Measurements from ENCODE around the gene CDC42BPA. TPM values are rescaled to one million over a fixed set of nuclear protein-coding genes. Genes with fewer than 3 reads are reported as not detected.
"Not testable (repeated sequence)": the region's sequence is repeated elsewhere in the genome, so short reads cannot be mapped to it uniquely, and the experiment has no call there.

The CDC42BPA gene
- polyA plus RNA-seq, 3 donors, result 36.9 to 40.2 (median 40.0) TPM

DNA sequence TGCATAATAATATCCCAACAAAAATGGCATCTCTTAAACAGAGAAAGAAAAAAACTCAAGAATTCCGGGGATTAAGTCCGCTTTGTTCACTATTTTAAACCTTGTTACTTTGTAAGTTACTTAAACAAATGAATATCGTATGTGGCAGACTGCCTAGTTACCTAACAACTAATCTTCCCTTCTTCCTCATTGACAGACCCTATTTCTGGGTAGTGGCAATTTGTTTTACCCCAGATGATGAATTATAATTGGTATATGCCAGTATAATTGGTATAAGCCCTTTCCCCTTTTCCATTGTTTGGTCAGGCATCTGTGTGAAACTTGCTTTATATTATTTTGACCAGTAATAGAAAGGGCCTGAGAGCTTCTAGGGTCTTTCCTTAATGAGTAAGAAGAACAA is 52.4 kb downstream of the CDC42BPA start:
- DNase-seq, result no peak

DNA sequence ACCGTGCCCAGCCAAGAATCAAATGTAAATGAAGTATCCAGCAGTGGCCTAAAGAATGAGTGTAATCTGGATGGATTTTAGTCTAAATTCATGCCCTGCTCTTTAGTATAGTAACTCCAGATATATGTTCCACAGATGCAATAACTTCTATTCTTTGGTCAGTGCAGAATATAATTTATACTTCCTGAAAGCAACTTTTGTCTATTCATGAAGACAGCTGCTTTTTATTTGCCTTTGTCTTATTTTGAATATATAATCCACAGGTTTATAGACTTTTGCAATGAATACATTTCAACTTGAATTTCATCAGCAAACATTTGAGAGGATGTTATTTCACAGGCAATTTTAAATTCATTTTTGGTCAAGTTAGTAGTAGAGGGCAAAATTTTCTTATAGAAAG is 54.4 kb downstream of the CDC42BPA start:
- no peak for DNase-seq

DNA sequence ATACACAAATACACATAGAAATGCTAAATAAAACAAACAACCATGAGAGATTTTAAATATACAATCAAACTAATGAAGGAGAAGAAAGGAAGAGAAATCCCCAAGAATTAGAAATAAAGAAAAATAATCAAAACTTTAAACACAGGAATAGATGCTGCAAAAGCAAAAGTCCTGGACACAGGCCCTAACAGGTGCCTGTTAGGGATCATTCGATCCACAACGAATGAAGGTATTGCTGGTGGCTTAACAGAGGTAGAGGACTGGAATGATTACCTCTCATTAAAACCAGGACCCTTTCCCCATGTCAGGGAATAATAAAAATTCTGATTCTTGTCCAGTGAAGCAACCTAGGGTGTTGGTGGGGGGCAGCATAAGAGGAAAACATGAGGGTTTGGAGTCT is 56.8 kb downstream of the CDC42BPA start:
- no peak for DNase-seq

DNA sequence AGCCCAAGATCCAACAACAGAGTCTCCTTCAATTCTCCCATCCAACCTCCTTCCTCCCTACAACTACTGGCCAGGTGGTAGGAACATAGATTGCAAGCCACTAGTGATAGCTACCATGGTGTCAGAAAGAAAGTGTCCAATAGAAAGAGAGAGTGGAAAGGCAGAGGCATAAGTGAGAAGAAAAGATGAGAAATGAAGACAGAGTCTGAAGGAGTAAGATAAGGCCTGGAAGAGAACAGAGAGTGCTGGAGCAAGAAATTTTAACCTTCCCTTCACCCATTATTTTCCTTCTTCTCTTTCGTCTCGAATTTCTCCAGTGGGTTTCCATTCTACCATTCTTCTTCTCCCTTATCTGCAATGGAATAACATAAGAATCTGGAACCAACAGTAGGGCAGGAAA is 57.9 kb downstream of the CDC42BPA start:
- no peak for DNase-seq

DNA sequence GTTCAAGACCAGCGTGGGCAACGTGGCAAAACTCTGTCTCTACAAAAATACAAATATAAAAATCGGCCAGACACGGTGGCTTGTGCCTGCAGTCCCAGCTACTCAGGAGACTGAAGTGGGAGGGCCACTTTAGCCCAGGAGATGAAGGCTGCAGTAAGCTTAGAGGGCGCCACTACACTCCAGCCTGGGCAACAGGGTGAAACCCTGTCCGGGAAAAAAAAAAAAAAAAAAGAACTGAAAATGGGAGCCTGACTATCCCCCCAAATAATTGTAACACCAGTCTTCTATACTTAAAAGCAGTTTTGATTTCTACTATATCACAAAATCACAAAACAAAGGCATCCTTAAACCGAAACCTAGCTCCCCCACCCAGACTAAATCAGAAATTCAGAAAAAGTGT is 60.3 kb downstream of the CDC42BPA start:
- DNase-seq, result no peak

DNA sequence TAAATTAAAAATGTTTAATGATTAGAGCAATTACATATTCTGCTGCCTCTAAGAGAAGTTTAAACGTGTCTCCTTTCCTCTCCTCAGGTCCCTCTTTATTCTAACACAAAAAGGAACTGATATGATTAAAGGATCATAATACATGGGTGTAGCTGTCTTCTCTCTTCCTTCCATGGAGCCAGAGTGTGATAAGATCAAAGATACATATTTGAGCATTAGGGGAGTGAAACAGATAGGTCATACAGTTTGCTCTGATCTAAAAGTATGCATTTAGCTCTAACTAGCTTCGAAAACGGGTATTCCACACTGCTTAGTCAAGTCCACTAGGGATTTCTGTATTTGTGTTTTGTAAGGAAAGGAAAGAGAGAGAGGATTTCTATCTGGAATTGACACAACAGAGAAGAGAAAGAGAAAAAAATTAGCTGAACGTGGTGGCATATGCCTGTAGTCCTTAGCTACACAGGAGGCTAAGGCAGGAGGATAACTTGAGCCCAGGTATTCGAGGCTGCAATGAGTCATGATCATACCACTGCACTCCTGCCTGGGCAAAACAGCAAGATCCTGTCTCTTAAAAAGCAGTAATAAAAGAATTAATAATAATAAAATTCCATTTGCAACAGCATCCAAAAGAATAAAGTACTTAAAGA is 63.1 kb downstream of the CDC42BPA start:
- DNase-seq, result no peak

DNA sequence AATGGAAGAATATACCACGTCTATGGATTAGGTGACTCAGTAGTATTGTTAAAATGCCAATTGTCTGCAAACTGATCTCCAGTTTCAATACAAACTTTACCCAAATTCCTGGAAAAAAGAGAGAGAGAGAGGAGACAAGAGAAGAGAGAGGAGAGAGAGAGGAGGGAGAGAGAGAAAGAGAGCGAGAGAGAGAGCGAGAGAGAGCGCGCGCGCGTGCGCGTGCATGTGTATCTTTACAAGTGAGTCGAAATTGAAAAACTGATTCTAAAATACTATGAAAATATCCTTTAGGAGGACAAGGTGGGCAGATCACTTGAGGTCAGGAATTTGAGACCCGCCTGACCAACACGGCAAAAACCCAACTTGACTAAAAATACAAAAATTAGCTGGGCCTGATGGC is 65.2 kb downstream of the CDC42BPA start:
- DNase-seq, result no peak

DNA sequence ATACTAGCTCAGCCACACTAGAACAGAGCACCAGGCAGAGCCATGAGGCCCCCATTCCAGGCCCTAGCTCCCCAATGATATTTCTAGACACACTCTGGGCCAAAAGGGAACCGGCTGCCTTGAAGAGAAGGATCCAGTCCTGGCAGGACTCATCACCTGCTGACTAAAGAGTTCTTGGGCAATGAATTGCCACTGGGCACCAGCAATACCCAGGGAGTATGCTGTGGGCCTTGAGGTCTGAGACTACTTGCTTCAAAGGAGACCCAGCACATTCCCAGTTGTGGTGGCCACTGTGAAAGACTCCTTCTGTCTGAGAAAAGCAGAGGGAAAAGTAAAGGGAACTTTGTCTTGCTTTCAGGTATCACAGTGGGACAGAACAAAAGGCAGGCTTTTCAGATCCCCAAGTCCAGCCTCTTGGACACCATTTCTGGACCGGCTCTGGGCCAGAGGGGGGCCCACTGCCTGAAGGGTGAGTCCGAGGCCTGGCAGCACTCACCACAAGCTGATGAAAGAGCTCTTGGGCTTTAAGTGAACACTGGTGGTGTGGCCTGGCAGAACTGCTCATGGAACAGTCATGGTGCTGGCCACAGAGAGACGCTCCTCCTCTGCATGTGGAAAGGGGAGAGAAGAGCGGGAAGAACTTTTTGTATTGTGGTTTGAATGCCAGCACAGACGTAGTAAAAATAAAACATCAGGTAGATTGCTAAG is 72.5 kb downstream of the CDC42BPA start:
- no peak for DNase-seq

DNA sequence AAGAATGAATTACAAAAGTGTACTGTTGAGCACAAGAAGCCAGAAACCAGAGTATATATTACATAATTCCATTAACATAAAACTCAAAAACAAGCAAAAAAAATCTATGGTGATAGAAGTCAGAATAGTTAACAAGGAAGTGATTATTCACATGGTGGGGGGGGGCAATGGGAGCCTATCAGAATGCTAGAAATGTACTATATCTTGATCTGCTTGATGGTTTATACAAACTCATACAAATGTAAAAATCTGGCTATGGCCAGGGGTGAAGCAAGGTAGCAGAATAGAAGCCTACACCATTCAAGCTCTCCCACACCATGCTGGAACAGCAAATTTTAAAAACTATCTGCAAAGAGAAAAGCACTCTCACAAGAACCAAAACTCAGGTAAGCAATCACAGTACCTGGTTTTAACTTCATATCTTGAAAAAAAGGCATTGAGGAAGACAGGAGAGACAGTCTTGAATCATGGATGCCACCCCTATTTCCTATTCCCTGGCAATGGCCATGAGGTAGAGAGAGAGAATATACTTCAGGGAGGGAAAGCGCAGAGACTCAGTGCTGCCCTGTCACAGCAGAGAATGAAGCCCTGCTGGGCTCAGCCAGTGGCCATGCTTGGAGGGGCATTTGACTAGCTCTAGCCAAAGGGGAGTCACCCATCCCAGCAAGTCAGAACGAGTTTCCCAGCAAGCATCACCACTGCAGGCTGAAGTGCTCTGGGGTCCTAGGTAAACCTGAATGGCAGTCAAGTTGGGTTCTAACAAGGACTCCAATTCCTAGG is 73.8 kb downstream of the CDC42BPA start:
- DNase-seq, result peak; percentile 11

DNA sequence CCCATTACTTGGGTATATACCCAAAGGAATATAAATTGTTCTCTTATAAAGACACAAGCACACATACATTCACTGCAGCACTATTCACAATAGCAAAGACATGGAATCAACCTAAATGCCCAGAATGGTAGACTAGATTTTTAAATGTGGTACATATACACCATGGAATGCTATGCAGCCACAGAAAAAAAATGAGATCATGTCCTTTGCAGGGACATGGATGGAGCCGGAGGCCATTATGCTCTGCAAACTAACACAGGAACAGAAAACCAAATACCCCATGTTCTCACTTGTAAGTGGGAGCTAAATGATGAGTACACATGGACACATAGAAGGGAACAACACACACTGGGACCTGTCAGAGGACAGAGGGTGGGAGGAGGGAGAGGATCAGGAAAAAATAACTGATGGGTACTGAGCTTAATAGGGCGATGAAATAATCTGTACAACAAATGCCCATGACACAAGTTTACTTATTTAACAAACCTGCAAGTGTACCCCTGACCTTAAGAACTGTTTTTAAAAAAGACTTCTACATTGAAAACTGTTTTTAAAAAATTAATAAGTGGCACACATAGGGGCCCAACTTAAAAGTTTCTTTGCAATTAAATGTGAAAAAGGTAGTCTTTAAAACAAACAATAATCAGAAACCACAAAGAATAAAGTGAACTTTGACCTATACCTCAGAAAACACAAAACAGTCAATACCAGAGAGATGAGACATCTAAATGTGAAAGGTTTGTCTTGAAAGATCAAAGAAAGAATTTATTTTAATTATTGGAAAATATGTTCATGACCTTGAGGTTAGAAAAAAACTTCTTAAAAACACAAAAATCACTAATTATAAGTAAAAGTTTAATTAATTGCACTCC is 75.2 kb downstream of the CDC42BPA start:
- no peak for DNase-seq

DNA sequence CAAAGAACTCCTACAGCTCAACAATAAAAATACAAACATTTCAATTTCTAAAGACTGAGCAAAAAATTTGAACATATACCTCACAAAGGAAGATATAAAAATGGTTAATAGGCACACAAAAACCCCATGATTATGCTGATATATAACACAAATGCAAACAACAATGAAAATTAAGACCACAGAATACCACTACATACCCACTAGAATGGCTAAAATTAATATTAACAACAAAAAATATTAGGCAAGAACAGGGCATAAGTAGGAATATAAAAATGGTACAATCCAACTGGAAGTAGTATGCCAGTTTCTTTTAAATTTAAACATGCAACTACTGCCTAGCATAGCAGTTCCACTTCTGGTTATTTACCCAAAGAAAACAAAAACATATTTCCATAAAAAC is 77.3 kb downstream of the CDC42BPA start:
- no peak for DNase-seq

DNA sequence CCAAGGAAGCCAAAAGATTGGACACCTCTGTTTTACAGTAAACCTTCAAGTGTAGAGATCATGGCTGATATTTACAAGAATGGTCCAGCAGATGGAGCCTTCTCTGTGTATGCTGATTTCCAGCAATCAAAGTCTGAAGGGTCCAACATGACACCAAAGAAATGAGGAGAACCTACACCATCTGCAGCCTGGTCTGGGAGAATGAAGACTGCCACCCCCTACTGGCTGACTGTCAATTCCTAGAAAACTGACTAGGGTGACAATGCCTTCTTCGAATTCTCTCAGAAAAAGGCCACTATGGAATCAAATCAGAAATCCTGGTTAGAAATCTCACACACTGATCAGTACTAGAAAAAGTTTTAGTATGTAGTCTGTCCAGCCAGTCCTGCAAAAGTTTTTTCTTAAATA is 83.3 kb downstream of the CDC42BPA start:
- DNase-seq, result peak; percentile 48

DNA sequence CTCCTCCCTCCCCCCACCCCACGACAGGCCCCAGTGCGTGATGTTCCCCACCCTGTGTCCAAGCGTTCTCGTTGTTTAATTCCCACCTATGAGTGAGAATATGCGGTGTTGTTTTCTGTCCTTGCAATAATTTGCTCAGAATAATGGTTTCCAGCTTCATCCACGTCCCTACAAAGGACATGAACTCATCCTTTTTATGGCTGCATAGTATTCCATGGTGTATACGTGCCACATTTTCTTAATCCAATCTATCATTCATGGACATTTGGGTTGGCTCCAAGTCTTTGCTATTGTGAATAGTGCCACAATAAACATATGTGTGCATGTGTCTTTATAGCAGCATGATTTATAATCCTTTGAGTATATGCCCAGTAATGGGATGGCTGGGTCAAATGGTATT is 87.2 kb downstream of the CDC42BPA start:
- DNase-seq, result not testable (repeated sequence)

DNA sequence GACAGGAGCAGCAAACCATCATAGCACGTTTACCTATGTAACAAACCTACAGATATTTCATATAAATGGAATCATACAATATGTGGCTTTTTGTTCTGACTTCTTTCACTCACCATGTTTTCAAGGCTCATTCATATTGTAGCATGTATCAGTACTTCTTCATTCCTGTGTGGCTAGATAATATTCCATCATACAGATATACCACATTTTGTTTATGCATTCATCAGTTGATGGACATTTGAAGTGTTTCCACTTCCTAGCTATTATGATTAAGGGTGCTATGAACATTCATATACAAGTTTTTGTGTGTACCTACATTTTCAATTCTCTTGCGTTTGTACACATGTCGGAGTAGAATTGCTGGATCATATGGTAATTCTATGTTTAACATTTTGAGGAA is 90.1 kb downstream of the CDC42BPA start:
- DNase-seq, result no peak

DNA sequence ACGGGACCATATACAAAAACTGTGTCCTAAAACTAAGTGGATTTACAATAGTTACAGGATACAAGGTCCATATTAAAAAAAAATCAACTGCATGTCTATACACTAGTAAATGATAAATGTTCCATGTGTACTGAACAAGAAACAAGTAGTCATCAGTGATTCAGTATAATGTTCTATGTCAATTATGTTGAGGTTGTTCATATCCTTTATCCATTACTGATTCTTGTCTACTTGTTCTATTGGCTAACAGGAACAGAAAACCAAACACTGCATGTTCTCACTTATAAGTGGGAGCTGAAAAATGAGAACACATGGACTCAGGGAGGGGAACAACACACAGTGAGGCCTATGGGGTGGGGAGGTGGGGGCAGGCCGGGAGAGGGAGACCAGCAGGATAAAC is 90.5 kb downstream of the CDC42BPA start:
- DNase-seq, result no peak

DNA sequence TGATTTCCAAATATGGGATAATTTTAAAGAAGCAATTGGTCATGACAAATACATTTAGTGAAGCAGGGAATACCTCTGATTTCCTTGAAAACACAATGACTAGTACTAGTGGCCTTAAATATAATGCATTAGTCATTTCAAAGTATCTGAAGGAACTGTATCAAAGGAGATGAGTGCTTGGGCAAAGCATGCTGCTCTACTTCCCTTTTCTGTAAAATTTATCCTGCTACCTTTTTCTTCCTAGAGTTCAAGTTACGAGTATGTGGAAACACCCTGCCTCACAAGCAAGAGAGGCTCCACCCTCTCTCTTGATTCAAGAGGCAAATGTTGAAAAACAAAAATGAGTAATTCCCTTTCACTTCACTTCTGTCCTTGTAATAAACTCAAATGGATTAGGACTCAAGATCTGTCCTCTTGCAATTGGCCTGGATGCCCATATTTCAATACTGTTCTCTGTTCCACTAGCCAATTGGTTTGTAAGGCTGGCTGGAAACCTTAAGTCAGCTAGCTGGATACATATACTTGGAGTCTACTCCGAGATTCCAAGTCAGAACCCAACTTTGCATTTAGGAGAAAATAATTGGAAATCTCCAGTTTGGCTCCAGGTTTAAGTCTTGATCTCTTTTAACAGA is 92.5 kb downstream of the CDC42BPA start:
- no peak for DNase-seq

DNA sequence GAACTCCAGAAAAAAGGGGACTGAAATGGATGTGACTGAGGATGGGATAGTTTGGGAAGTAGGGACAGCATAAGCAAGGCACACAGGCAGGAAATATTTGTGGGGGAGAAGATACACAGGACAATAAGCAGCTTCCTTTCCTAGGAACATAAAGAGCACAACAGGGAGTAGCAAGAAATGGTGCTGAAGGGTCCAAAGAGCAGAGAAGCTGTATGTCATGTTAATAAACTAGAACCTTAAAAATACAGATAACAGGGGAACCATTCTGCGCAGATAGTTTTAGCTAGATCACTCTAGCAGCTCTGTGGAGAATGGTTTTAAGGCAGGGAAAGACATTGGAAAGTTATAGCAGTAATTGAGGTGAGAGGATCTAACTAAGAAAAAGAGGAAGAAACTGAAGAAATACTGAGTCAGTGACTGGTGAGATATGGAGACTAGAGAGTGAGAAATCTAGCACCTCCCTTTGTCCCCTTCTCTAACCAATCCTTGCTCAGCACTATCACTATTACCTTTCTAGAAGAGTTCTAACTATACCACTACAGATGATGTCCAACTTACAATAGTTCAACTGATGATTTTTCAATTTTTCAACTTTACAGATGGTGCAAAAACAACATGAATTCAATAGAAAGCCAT is 95.0 kb downstream of the CDC42BPA start:
- DNase-seq, result no peak

DNA sequence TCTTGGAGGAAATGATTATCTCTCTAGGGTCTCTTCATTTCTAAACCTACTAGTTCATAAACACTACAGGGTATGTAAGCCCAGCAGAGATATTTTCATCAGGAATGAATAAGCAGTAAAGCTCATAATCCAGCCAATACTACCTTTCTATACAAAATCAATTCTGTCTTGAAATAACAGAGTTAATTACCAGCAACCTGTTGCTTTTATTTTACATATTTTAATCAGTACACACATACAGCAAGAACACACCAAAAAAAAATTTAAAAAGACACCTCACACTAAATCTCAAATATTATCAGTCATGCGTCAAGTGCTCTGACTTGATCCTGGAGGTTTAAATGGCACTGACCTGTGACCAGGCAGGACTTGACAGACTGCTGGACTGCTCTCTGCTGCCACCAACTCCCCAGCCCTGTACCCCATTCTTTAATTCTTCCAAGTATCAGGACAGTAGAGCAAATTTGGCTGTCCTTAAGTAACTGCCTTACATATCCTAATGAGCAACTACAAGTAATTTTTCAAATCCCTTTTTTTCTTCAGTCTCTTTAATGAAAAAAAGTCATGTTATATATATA is 98.5 kb downstream of the CDC42BPA start:
- no peak for DNase-seq

DNA sequence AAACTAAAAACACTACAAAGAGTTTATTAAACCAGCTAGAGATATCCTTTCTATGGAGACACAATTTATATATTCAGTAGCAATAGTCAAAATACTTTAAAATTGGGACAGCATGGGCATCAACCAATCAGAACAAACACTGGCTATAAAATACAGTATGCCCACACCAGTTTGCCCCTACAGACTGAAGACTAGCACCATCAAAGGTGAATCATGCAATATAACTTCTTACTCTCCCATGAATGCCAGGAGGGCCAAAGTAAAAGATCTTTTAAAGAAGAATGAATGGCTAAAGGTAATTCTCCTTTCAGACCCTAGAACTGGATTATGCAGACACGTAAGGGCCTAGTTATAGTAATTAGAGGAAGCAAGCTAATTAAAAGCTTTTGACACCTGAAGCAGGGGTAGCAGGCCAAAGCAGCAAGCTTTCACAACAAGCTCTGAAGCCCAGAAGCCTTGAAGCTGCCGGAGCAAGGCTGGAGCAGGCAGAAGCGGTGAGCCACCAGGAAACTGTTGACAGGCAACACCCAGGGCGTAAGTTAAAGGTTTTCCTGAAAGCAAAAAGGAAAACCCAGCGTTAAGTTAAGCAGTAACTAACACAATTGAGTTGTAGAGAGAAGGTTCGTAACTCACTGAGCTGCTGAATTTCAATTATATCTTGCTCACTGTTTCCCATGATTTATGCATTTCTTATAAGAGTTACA is 99.3 kb downstream of the CDC42BPA start:
- peak; percentile 4 for DNase-seq

All from renal pelvis (tissue), 4 donors.